Ishikawa (cell line): ENCODE results near the gene PSMB5.
A peak's percentile ranks its signal among the peaks of the same experiment; 100 is the strongest.

ENCODE experiments used
- CEBPB ChIP-seq: IDR thresholded peaks from 2 replicates; pipeline ENCODE4 v1.6.1; 2012
- CREB1 ChIP-seq: IDR thresholded peaks from 2 replicates; pipeline ENCODE4 v1.6.1; 2012; ENCODE audit warnings: low read depth
- EGR1 ChIP-seq: IDR thresholded peaks from 2 replicates; pipeline ENCODE4 v1.6.1; 2012
- EP300 ChIP-seq: IDR thresholded peaks from 2 replicates; pipeline ENCODE4 v1.6.1; 2012; ENCODE audit warnings: borderline replicate concordance
- FOXM1 ChIP-seq: IDR thresholded peaks from 2 replicates; pipeline ENCODE4 v1.6.1; 2012; ENCODE audit warnings: low read depth, borderline replicate concordance
- NFIC ChIP-seq: IDR thresholded peaks from 2 replicates; pipeline ENCODE4 v1.6.1; 2012
- RAD21 ChIP-seq: IDR thresholded peaks from 2 replicates; pipeline ENCODE4 v1.6.1; 2012; ENCODE audit warnings: low read depth
- TAF1 ChIP-seq: IDR thresholded peaks from 2 replicates; pipeline ENCODE4 v1.6.1; 2012; ENCODE audit warnings: low read depth, mild to moderate bottlenecking
- TCF12 ChIP-seq: IDR thresholded peaks from 2 replicates; pipeline ENCODE4 v1.6.1; 2012; ENCODE audit warnings: low read depth
- TEAD4 ChIP-seq: IDR thresholded peaks from 2 replicates; pipeline ENCODE4 v1.6.1; 2012
- YY1 ChIP-seq: IDR thresholded peaks from 2 replicates; pipeline ENCODE4 v1.6.1; 2012; ENCODE audit warnings: low read depth
- ZBTB7A ChIP-seq: IDR thresholded peaks from 2 replicates; pipeline ENCODE4 v1.6.1; 2012; ENCODE audit warnings: low read depth
- TF ChIP-seq, protein P1 (sequence below): IDR thresholded peaks from 2 replicates; pipeline ENCODE4 v1.6.1; 2012; ENCODE audit warnings: low read depth, mild to moderate bottlenecking
- TF ChIP-seq, protein P2 (sequence below): IDR thresholded peaks from 2 replicates; pipeline ENCODE4 v1.6.1; 2012
- TF ChIP-seq, protein P3 (sequence below): IDR thresholded peaks from 2 replicates; pipeline ENCODE4 v1.6.1; 2012

The PSMB5 gene

DNA sequence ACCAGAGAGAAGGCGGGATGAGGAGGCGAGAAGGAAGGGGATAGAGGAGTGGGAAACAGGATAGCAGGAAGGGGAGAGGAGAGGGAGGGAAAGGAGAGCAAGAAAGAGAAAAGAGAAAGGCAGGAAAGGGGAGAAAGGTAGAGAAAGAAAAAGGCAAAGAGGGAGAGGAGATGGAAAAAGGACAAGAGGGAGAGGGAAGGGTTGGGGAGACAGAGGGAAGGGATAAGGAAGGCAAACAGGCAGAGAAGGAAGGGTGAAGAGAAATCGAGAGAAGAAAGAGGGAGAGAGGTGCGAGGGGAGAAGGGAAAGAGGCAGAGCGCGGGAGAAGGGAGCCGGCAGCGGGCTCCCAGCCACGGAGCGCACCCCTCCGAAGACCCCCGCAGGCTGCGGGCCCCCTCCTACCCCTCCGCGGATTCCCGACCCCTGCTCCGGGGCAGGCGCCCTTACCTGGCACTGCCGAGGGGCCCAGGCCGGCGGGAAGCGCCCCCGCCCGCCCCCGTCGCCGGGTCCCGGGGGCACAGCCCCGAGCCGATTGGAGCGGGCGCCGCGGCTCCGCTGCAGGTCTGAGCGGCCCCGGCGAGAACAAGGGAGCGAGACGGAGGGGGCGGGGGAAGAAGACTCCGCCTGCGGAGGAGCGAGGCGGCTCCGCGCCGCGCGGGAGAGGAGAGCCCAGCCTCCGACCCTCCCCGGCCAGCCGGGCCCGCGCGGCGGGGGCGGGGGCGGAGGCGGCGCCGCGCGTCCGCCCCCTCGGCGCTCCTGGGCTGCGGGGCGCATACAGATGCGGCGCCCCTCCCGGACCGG is 22.5 kb upstream of the PSMB5 start, which contains the start of gene CDH24:
Gene CDH24 (minus strand): TSS at position 565 of the 801 bp plus-strand sequence. CDS start 1,787 bp downstream, outside the sequence.
- TF ChIP-seq, protein P1, sequence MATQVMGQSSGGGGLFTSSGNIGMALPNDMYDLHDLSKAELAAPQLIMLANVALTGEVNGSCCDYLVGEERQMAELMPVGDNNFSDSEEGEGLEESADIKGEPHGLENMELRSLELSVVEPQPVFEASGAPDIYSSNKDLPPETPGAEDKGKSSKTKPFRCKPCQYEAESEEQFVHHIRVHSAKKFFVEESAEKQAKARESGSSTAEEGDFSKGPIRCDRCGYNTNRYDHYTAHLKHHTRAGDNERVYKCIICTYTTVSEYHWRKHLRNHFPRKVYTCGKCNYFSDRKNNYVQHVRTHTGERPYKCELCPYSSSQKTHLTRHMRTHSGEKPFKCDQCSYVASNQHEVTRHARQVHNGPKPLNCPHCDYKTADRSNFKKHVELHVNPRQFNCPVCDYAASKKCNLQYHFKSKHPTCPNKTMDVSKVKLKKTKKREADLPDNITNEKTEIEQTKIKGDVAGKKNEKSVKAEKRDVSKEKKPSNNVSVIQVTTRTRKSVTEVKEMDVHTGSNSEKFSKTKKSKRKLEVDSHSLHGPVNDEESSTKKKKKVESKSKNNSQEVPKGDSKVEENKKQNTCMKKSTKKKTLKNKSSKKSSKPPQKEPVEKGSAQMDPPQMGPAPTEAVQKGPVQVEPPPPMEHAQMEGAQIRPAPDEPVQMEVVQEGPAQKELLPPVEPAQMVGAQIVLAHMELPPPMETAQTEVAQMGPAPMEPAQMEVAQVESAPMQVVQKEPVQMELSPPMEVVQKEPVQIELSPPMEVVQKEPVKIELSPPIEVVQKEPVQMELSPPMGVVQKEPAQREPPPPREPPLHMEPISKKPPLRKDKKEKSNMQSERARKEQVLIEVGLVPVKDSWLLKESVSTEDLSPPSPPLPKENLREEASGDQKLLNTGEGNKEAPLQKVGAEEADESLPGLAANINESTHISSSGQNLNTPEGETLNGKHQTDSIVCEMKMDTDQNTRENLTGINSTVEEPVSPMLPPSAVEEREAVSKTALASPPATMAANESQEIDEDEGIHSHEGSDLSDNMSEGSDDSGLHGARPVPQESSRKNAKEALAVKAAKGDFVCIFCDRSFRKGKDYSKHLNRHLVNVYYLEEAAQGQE: no peak
- peak; percentile 27; the same call in 1 of the 2 replicates for TF ChIP-seq EGR1

DNA sequence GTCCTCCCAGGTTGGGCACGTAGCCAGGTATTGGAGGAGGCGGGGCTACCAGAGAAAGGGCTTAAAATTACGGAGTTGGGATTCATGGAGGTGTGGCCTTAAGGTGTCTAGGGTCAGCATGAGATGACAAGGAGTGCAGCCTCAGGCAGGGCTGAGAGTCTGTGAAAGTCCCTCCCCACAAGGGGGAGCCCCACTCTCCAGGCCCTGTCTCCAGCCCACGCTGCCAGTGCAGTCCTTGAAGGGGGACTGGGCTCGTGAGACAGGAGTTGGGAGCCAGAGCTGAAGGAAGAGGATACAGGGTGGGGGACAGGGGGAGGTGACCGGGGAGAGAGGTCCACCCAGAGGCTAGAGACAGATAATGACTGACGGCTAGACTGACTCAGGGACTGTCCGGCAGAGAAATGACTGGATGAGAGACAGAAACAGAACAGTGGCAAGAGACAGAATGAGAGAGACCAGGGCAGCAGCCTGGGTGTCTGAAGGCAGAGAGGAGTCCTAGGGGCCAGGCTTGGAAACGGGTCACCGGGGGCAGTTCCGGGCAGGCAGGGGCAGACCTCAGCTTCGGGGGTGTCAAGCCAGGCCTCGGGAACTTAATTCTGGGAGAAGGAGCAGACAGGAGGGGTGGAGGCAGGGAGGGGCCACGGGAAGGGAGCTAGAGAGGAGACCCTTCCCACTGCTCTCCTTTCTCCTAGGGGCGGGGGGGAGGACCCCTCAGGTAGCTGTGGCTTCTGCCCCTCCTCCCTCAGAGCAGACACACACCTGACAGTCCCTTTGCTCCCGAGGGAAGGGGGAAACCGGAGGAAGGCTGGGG is 21.6 kb upstream of the PSMB5 start:
- TF ChIP-seq RAD21 (peak; percentile 37), CREB1 (no peak)

DNA sequence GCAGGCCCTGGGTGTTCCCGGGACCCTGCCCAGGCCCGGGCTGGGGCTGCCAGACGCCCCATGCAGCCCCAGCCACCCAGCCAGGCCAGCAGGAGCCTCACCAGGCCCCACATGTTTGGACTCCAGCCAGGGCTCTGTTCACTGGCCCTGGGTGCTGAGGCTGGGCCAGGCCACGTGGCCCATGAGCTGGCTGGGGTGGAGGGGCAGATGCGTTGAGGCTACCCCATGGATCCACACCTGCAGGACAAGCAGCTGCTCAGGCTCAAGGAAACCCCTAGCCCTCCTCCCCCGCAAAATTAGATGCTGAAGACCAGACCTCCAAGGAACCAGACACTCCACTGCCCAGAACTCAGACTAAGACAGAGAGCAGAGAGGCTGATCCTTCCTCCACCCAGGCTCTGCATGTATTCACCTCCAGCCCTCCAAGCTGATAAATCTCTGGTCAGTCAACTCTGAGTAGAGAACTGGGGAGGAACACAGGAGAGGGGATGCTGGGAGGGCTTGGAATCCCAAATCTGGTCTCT is 21.0 kb upstream of the PSMB5 start:
- TF ChIP-seq YY1: no peak
- no peak for TF ChIP-seq TCF12
- no peak for TF ChIP-seq EP300
- TF ChIP-seq, protein P2, sequence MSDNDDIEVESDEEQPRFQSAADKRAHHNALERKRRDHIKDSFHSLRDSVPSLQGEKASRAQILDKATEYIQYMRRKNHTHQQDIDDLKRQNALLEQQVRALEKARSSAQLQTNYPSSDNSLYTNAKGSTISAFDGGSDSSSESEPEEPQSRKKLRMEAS: peak; percentile 79
- 0 out of 2 replicates have a peak, but pooled peaks have one; percentile 14 for TF ChIP-seq ZBTB7A
- TF ChIP-seq, protein P1: peak; percentile 48; the same call in 1 of the 2 replicates
- TF ChIP-seq TEAD4: no peak
- TF ChIP-seq RAD21: no peak
- TF ChIP-seq TAF1: no peak
- TF ChIP-seq, protein P3, sequence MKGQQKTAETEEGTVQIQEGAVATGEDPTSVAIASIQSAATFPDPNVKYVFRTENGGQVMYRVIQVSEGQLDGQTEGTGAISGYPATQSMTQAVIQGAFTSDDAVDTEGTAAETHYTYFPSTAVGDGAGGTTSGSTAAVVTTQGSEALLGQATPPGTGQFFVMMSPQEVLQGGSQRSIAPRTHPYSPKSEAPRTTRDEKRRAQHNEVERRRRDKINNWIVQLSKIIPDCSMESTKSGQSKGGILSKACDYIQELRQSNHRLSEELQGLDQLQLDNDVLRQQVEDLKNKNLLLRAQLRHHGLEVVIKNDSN: peak; percentile 80
- TF ChIP-seq CREB1: no peak
- no peak for TF ChIP-seq CEBPB
- peak; percentile 50 for TF ChIP-seq NFIC
- no peak for TF ChIP-seq FOXM1
- no peak for TF ChIP-seq EGR1

DNA sequence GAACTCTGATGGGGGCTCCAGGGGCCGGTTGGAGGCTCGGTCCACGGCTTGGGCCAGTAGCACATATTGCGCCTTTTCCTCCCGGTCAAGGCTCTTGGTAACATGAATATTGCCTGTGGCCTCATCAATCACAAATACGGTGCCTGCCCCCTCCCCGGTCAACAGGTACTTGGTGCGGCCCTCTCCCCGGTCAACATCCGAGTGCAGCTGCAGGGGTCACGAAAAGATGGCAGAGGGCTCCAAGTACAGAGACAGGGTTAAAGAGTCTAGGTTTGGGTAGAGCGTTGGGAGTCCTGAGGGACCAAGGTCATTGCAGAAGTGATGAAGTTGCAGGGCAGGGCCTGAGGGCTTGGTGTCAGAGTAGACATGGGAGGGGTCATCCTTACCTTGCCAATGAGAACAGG is 20.4 kb upstream of the PSMB5 start:
- no peak for TF ChIP-seq NFIC
- TF ChIP-seq, protein P2: no peak

DNA sequence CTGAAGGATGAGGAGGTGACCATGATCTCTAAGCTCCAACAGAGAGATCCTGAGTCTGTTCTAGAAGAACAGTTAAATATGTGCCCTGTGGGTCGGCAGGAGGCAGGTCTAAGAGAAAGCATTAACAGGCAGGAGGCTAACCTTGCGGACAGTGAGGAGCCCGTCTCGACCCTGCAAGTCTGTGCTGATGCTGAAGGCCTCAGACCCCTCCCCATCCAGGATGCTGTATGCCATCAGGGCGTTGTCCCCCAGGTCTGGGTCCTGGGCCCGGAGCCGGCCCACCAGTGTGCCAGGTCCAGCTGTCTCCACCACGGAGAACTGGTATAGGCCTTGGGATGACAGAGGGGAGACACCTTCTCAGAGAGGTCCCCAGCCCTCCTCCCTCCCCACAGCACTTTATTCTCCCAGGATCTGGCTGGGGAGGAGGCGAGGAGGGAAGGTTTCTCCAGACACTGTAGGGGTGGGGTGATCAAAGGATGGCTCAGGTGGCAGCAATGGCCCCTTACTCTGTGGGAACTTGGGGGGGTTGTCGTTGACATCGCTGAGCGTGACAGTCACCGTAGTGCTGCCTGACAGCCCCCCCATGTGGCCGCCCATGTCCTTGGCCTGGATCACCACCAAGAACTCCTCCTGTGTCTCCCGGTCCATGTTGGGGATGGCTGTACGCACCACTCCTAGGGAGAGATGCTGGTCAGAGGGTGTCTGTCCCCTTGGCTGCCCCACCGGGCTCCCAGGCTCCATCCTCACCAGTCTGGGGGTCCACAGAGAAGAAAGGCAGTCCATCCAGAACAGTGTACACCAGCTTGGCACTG is 19.5 kb upstream of the PSMB5 start:
- TF ChIP-seq RAD21 (peak; percentile 26; the same call in 1 of the 2 replicates), CEBPB (no peak)

DNA sequence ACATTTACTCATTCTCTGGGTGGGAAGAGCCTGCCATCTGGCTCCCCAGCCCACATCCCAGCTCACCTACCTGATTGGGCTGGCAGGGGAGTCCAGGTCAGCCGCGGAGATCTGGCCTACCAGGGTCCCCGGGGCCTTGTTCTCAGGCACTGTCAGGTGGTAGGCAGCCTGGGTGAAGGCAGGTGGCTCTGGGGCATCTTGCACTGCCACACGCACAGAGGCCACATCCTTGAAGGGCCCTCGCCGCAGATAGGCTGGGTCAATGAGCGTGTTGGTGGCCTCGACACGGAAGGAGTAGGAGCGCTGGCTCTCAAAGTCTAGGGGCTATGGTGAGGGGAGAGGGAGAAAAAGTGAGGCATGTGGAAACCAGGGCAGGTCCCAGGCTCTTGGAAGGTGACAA is 18.7 kb upstream of the PSMB5 start:
- no peak for TF ChIP-seq TEAD4
